OCI-LY1 (cell line): ENCODE measurements around the gene PPP1R3E.

ENCODE experiments used
- H2AFZ ChIP-seq: fragments of 200-600 bp; sonication (generic), shearing (Covaris generic); 2 replicates; pipeline ENCODE4 v1.6.0; 2014; ENCODE audit warnings: antibody characterized with exemption, mild to moderate bottlenecking, low read length
- H3F3A ChIP-seq: fragments of 200-600 bp; sonication (generic), shearing (Covaris generic); 2 replicates; pipeline ENCODE4 v1.6.0; 2014; ENCODE audit warnings: mild to moderate bottlenecking, antibody characterized with exemption, low read length, moderate library complexity; ENCODE audit not compliant: insufficient read depth
- H3K27ac ChIP-seq: fragments of 200-600 bp; sonication (generic); 2 replicates; pipeline ENCODE4 v1.5.1; 2014; ENCODE audit warnings: low read length, mixed run types, mild to moderate bottlenecking, low read depth; ENCODE audit not compliant: poor library complexity, severe bottlenecking
- H3K27me3 ChIP-seq: fragments of 200-600 bp; sonication (generic); 2 replicates; pipeline ENCODE4 v1.6.0; 2014; ENCODE audit warnings: antibody characterized with exemption, mild to moderate bottlenecking, low read length, moderate library complexity; ENCODE audit not compliant: insufficient read depth
- H3K36me3 ChIP-seq: fragments of 200-600 bp; sonication (generic); 2 replicates; pipeline ENCODE4 v1.6.1; 2014; ENCODE audit warnings: mild to moderate bottlenecking, antibody characterized with exemption, low read length, moderate library complexity, mixed read lengths; ENCODE audit not compliant: insufficient read depth
- H3K4me1 ChIP-seq: fragments of 200-600 bp; sonication (generic); 2 replicates; pipeline ENCODE4 v1.5.1; 2014; ENCODE audit warnings: mild to moderate bottlenecking, low read length, moderate library complexity; ENCODE audit not compliant: insufficient read depth, severe bottlenecking
- H3K4me2 ChIP-seq: fragments of 200-600 bp; sonication (generic), shearing (Covaris generic); 2 replicates; pipeline ENCODE4 v1.6.1; 2014; ENCODE audit warnings: low read length
- H3K4me3 ChIP-seq: fragments of 200-600 bp; sonication (generic); 2 replicates; pipeline ENCODE4 v1.5.1; 2014; ENCODE audit warnings: low read length, low read depth, mild to moderate bottlenecking, mixed read lengths; ENCODE audit not compliant: poor library complexity, severe bottlenecking
- H3K79me2 ChIP-seq: fragments of 200-600 bp; shearing (Covaris generic); 2 replicates; pipeline ENCODE4 v1.6.1; 2016; ENCODE audit warnings: mixed run types, low read length, mixed read lengths; ENCODE audit not compliant: insufficient read depth
- H3K9ac ChIP-seq: fragments of 200-600 bp; sonication (generic), shearing (Covaris generic); 2 replicates; pipeline ENCODE4 v1.6.1; 2014; ENCODE audit warnings: mild to moderate bottlenecking, low read length, mixed read lengths
- H3K9me2 ChIP-seq: fragments of 200-600 bp; sonication (generic), shearing (Covaris generic); 2 replicates; pipeline ENCODE4 v1.6.1; 2014; ENCODE audit warnings: low read depth, mild to moderate bottlenecking, low read length, mixed read lengths
- H3K9me3 ChIP-seq: fragments of 200-600 bp; shearing (Covaris generic); 2 replicates; pipeline ENCODE4 v1.6.1; 2014; ENCODE audit warnings: low read length, mixed read lengths
- H4K20me1 ChIP-seq: fragments of 200-600 bp; sonication (generic), shearing (Covaris generic); 2 replicates; pipeline ENCODE4 v1.6.0; 2016; ENCODE audit warnings: mild to moderate bottlenecking, low read length; ENCODE audit not compliant: insufficient read depth
- CTCF ChIP-seq: fragments of 200-600 bp; sonication (generic), shearing (Covaris generic); IDR thresholded peaks from 2 replicates; pipeline ENCODE4 v1.5.1; 2017; ENCODE audit warnings: mild to moderate bottlenecking, antibody characterized with exemption, low read length, moderate library complexity, mixed read lengths
- EZH2 ChIP-seq: fragments of 200-600 bp; sonication (generic), shearing (Covaris generic); IDR thresholded peaks from 2 replicates; pipeline ENCODE4 v1.8.0; 2017; ENCODE audit warnings: borderline replicate concordance, mixed run types, mild to moderate bottlenecking, antibody characterized with exemption, low read length, moderate library complexity, mixed read lengths

Gene PPP1R3E

GRCh38 chr14:23301288-23301968 is 1.2 kb downstream of the PPP1R3E start:
- H3K27ac ChIP-seq = peak overlapping the region; percentile 74
- no peaks in the 10 kb centered on the region for H3K27me3 ChIP-seq
- no peak overlapping the region; the same call in 1 of the 2 replicates for H2AFZ ChIP-seq
- H3K4me1 ChIP-seq = peaks cover 21% of the 10 kb centered on the region
- H3K4me3 ChIP-seq = peak overlapping the region; percentile 84
- peak overlapping the region; percentile 97 for H3K9ac ChIP-seq
- no peaks in the 10 kb centered on the region for H3F3A ChIP-seq
- peaks cover 17% of the 10 kb centered on the region; the same call in 1 of the 2 replicates for H3K36me3 ChIP-seq
- no peaks in the 10 kb centered on the region for H3K9me2 ChIP-seq
- TF ChIP-seq CTCF = peak; percentile 74
- TF ChIP-seq EZH2 = no peak
- H4K20me1 ChIP-seq = no peaks in the 10 kb centered on the region
- H3K4me2 ChIP-seq = peak overlapping the region; percentile 100
- no peaks in the 10 kb centered on the region for H3K9me3 ChIP-seq
- H3K79me2 ChIP-seq = no peaks in the 10 kb centered on the region

GRCh38 chr14:23300687-23301223 is 1.9 kb downstream of the PPP1R3E start:
- H2AFZ ChIP-seq = no peak overlapping the region
- no peaks in the 10 kb centered on the region for H3K9me2 ChIP-seq
- H3K4me1 ChIP-seq = peaks cover 18% of the 10 kb centered on the region
- H3F3A ChIP-seq = no peaks in the 10 kb centered on the region
- H3K9me3 ChIP-seq = no peaks in the 10 kb centered on the region
- H3K36me3 ChIP-seq = peaks cover 17% of the 10 kb centered on the region; the same call in 1 of the 2 replicates
- H3K79me2 ChIP-seq = no peaks in the 10 kb centered on the region
- no peaks in the 10 kb centered on the region for H4K20me1 ChIP-seq
- TF ChIP-seq EZH2 (no peak), CTCF (no peak)
- peak overlapping the region; percentile 84 for H3K4me3 ChIP-seq
- peak overlapping the region; percentile 100 for H3K4me2 ChIP-seq
- peak overlapping the region; percentile 73 for H3K27ac ChIP-seq
- H3K27me3 ChIP-seq = no peaks in the 10 kb centered on the region
- peak overlapping the region; percentile 97 for H3K9ac ChIP-seq

GRCh38 chr14:23299986-23300686 is 2.5 kb downstream of the PPP1R3E start:
- peak overlapping the region; percentile 100 for H3K4me2 ChIP-seq
- H3K79me2 ChIP-seq = no peaks in the 10 kb centered on the region
- H3K9me2 ChIP-seq = no peaks in the 10 kb centered on the region
- TF ChIP-seq CTCF (no peak), EZH2 (no peak)
- H3K4me1 ChIP-seq = peaks cover 25% of the 10 kb centered on the region
- no peak overlapping the region for H2AFZ ChIP-seq
- H3K27me3 ChIP-seq = no peaks in the 10 kb centered on the region
- H4K20me1 ChIP-seq = no peaks in the 10 kb centered on the region
- no peaks in the 10 kb centered on the region for H3K9me3 ChIP-seq
- peak overlapping the region; percentile 73 for H3K27ac ChIP-seq
- H3K36me3 ChIP-seq = peaks cover 17% of the 10 kb centered on the region; the same call in 1 of the 2 replicates
- peak overlapping the region; percentile 84 for H3K4me3 ChIP-seq
- H3K9ac ChIP-seq = peak overlapping the region; percentile 97
- no peaks in the 10 kb centered on the region for H3F3A ChIP-seq
